ENCODE measurements around the gene TOX2. TPM values are rescaled to one million over a fixed set of nuclear protein-coding genes. Genes with fewer than 3 reads are reported as not detected.

The TOX2 gene
- total RNA-seq, 4 donors from 2014 or later = 3.4 to 7.7 (median 5.2) TPM

GRCh38 chr20:43942201-43942590 lies 27.5 kb downstream of the TOX2 start:
- Histone ChIP-seq H3K4me1 (peaks cover 18 to 36% of the 10 kb centered on the region in 2 donors), H3K27me3 (no peaks in the 10 kb centered on the region), H3K36me3 (no peaks in the 10 kb centered on the region), H3K27ac (no peak overlapping the region), H3K4me3 (replicated peaks in 1 of 3) (no peak overlapping the region), H3K9me3 (no peaks in the 10 kb centered on the region)
- WGBS, 2 donors = 86 to 89% methylated on average over 1 of the region's 1 CpG
- no peak for DNase-seq
- intact Hi-C loops (cut with DNase I) = no loop called here
- TF ChIP-seq CTCF (IDR thresholded peaks at IDR 0.05) = no peak
- no peak for TF ChIP-seq POLR2A (IDR thresholded peaks at IDR 0.05)

- H3K4me1 ChIP-seq = peaks cover 18 to 30% of the 10 kb centered on the region in 2 donors
- no peaks in the 10 kb centered on the region for H3K36me3 ChIP-seq
- no peak overlapping the region for H3K4me3 ChIP-seq (replicated peaks in 1 of 3)
- no peaks in the 10 kb centered on the region for H3K27me3 ChIP-seq
- WGBS, 2 donors = 77 to 84% methylated on average over 9 of the region's 9 CpGs
- intact Hi-C loops (cut with DNase I) = no loop called here
- no peak overlapping the region for H3K27ac ChIP-seq
- TF ChIP-seq POLR2A (IDR thresholded peaks at IDR 0.05) (no peak), CTCF (IDR thresholded peaks at IDR 0.05) (no peak)
- no peaks in the 10 kb centered on the region for H3K9me3 ChIP-seq
- DNase-seq = no peak
Observed at GRCh38 chr20:43942667-43943285, 28.1 kb downstream of the TOX2 start.

GRCh38 chr20:43943725-43944124 lies 29.1 kb downstream of the TOX2 start:
- Histone ChIP-seq H3K4me3 (replicated peaks in 1 of 3) (no peak overlapping the region), H3K36me3 (no peaks in the 10 kb centered on the region), H3K27ac (no peak overlapping the region), H3K4me1 (peaks cover 15 to 21% of the 10 kb centered on the region in 2 donors), H3K27me3 (no peaks in the 10 kb centered on the region), H3K9me3 (no peaks in the 10 kb centered on the region)
- no peak for DNase-seq
- TF ChIP-seq POLR2A (IDR thresholded peaks at IDR 0.05) (no peak), CTCF (IDR thresholded peaks at IDR 0.05) (no peak)
- 94 to 96% methylated on average over 5 of the region's 5 CpGs for WGBS, 2 donors
- intact Hi-C loops (cut with DNase I) = no loop called here

GRCh38 chr20:43944653-43945235 lies 30.1 kb downstream of the TOX2 start:
- 93 to 94% methylated on average over 6 of the region's 6 CpGs for WGBS, 2 donors
- TF ChIP-seq POLR2A (IDR thresholded peaks at IDR 0.05) (no peak), CTCF (IDR thresholded peaks at IDR 0.05) (no peak)
- no peak for DNase-seq
- H3K36me3 ChIP-seq = no peaks in the 10 kb centered on the region
- no peak overlapping the region for H3K4me3 ChIP-seq (replicated peaks in 1 of 3)
- H3K27ac ChIP-seq = no peak overlapping the region
- H3K27me3 ChIP-seq = no peaks in the 10 kb centered on the region
- peaks cover 5 to 11% of the 10 kb centered on the region in 2 donors for H3K4me1 ChIP-seq
- intact Hi-C loops (cut with DNase I) = no loop called here
- no peaks in the 10 kb centered on the region for H3K9me3 ChIP-seq

- no peak for TF ChIP-seq CTCF (IDR thresholded peaks at IDR 0.05)
- TF ChIP-seq POLR2A (IDR thresholded peaks at IDR 0.05) = no peak
- no peaks in the 10 kb centered on the region for H3K27me3 ChIP-seq
- H3K4me3 ChIP-seq (replicated peaks in 1 of 3) = no peak overlapping the region
- H3K9me3 ChIP-seq = no peaks in the 10 kb centered on the region
- intact Hi-C loops (cut with DNase I) = no loop called here
- H3K36me3 ChIP-seq = no peaks in the 10 kb centered on the region
- no peak for DNase-seq
- 77 to 78% methylated on average over 24 of the region's 24 CpGs for WGBS, 2 donors
- peaks cover 0 to 3% of the 10 kb centered on the region in 2 donors for H3K4me1 ChIP-seq
- no peak overlapping the region for H3K27ac ChIP-seq
Observed at GRCh38 chr20:43945391-43946205, 30.9 kb downstream of the TOX2 start.

All from thyroid gland (tissue), 4 donors.